Muscle layer of colon (tissue), 2 donors: ENCODE measurements around the gene ARRDC3.
"Not testable (repeated sequence)": the region's sequence is repeated elsewhere in the genome, so short reads cannot be mapped to it uniquely, and the experiment has no call there.

ENCODE experiments used
- H3K27ac ChIP-seq: one replicate; pipeline ENCODE4 v1.7.0; 2013; ENCODE audit warnings: low read depth, mild to moderate bottlenecking, low read length, moderate library complexity
- H3K27me3 ChIP-seq, 2 donors: one replicate each; pipeline ENCODE4 v1.7.0; 2013; ENCODE audit warnings: low read length in 2 of 2, mild to moderate bottlenecking in 2 of 2; ENCODE audit not compliant: insufficient read depth in 2 of 2, control insufficient read depth in 1 of 2
- H3K36me3 ChIP-seq: one replicate; pipeline ENCODE4 v1.7.0; 2013; ENCODE audit warnings: mild to moderate bottlenecking, low read length; ENCODE audit not compliant: insufficient read depth
- H3K4me1 ChIP-seq: one replicate; pipeline ENCODE4 v1.7.0; 2013; ENCODE audit warnings: mild to moderate bottlenecking, low read length; ENCODE audit not compliant: insufficient read depth
- H3K4me3 ChIP-seq, 2 donors: one replicate each; pipeline ENCODE4 v1.7.0; 2013; ENCODE audit warnings: low read length in 2 of 2, low read depth in 1 of 2, mild to moderate bottlenecking in 1 of 2, moderate library complexity in 1 of 2
- H3K9ac ChIP-seq: one replicate; pipeline ENCODE4 v1.7.0; 2013; ENCODE audit warnings: low read length
- H3K9me3 ChIP-seq: one replicate; pipeline ENCODE4 v1.7.0; 2013; ENCODE audit warnings: mild to moderate bottlenecking, low read length
- donor health status: abdominal sarcoma.
- donor health status: Adenocarcinoma of cecum.

Gene ARRDC3

GRCh38 chr5:91354867-91355266, 28.2 kb downstream of the ARRDC3 start:
- H3K9ac ChIP-seq, H3K36me3 ChIP-seq, H3K27ac ChIP-seq, H3K9me3 ChIP-seq, H3K4me3 ChIP-seq, H3K27me3 ChIP-seq: not testable (repeated sequence)
- peaks cover 14% of the 10 kb centered on the region for H3K4me1 ChIP-seq

- H3K9ac ChIP-seq, result no peak overlapping the region
- no peak overlapping the region for H3K4me3 ChIP-seq
- peaks cover 14% of the 10 kb centered on the region for H3K4me1 ChIP-seq
- no peak overlapping the region for H3K27ac ChIP-seq
- H3K36me3 ChIP-seq, result no peaks in the 10 kb centered on the region
- no peaks in the 10 kb centered on the region for H3K9me3 ChIP-seq
- no peaks in the 10 kb centered on the region for H3K27me3 ChIP-seq
Measured at GRCh38 chr5:91352831-91353695, 30.1 kb downstream of the ARRDC3 start.

- H3K4me3 ChIP-seq, result no peak overlapping the region
- no peaks in the 10 kb centered on the region for H3K4me1 ChIP-seq
- H3K27ac ChIP-seq, result no peak overlapping the region
- no peaks in the 10 kb centered on the region for H3K9me3 ChIP-seq
- no peaks in the 10 kb centered on the region for H3K27me3 ChIP-seq
- no peak overlapping the region for H3K9ac ChIP-seq
- H3K36me3 ChIP-seq, result no peaks in the 10 kb centered on the region
Measured at GRCh38 chr5:91345461-91345860, 37.7 kb downstream of the ARRDC3 start.

GRCh38 chr5:91344661-91345200, 38.4 kb downstream of the ARRDC3 start:
- H3K27ac ChIP-seq, H3K4me3 ChIP-seq, H3K9me3 ChIP-seq, H3K36me3 ChIP-seq, H3K4me1 ChIP-seq, H3K27me3 ChIP-seq, H3K9ac ChIP-seq: not testable (repeated sequence)

- H3K9ac ChIP-seq, result no peak overlapping the region
- no peaks in the 10 kb centered on the region for H3K4me1 ChIP-seq
Measured at GRCh38 chr5:91343916-91344315, 39.2 kb downstream of the ARRDC3 start.

GRCh38 chr5:91342931-91343330, 40.2 kb downstream of the ARRDC3 start:
- not testable (repeated sequence) for H3K36me3 ChIP-seq, H3K27me3 ChIP-seq, H3K27ac ChIP-seq, H3K9me3 ChIP-seq, H3K4me1 ChIP-seq, H3K9ac ChIP-seq, H3K4me3 ChIP-seq

More at GRCh38 chr5:91343916-91344315, 39.2 kb downstream of the ARRDC3 start:
- Histone ChIP-seq H3K9me3 (no peaks in the 10 kb centered on the region), H3K4me3 (no peak overlapping the region), H3K27ac (no peak overlapping the region), H3K36me3 (no peaks in the 10 kb centered on the region), H3K27me3 (no peaks in the 10 kb centered on the region)

GRCh38 chr5:91341154-91341553, 42.0 kb downstream of the ARRDC3 start:
- Histone ChIP-seq H3K27me3 (no peaks in the 10 kb centered on the region), H3K9ac (no peak overlapping the region), H3K4me1 (no peaks in the 10 kb centered on the region)

GRCh38 chr5:91340532-91340931, 42.6 kb downstream of the ARRDC3 start:
- Histone ChIP-seq H3K9me3 (no peaks in the 10 kb centered on the region), H3K4me1 (no peaks in the 10 kb centered on the region), H3K27me3 (no peaks in the 10 kb centered on the region), H3K9ac (no peak overlapping the region), H3K27ac (no peak overlapping the region), H3K36me3 (no peaks in the 10 kb centered on the region), H3K4me3 (no peak overlapping the region)

More at GRCh38 chr5:91341154-91341553, 42.0 kb downstream of the ARRDC3 start:
- no peak overlapping the region for H3K27ac ChIP-seq
- H3K9me3 ChIP-seq, result no peaks in the 10 kb centered on the region
- no peaks in the 10 kb centered on the region for H3K36me3 ChIP-seq
- no peak overlapping the region for H3K4me3 ChIP-seq

- Histone ChIP-seq H3K27ac (no peak overlapping the region), H3K36me3 (no peaks in the 10 kb centered on the region), H3K4me1 (no peaks in the 10 kb centered on the region), H3K9me3 (no peaks in the 10 kb centered on the region), H3K9ac (no peak overlapping the region), H3K27me3 (no peaks in the 10 kb centered on the region), H3K4me3 (no peak overlapping the region)
Measured at GRCh38 chr5:91339063-91339705, 43.9 kb downstream of the ARRDC3 start.

GRCh38 chr5:91332267-91333045, 50.7 kb downstream of the ARRDC3 start:
- Histone ChIP-seq H3K9ac (no peak overlapping the region), H3K9me3 (no peaks in the 10 kb centered on the region), H3K27me3 (no peaks in the 10 kb centered on the region), H3K27ac (no peak overlapping the region), H3K4me3 (no peak overlapping the region), H3K4me1 (peaks cover 16% of the 10 kb centered on the region), H3K36me3 (no peaks in the 10 kb centered on the region)

- Histone ChIP-seq H3K4me3 (no peak overlapping the region), H3K27ac (no peak overlapping the region), H3K9ac (no peak overlapping the region), H3K4me1 (peaks cover 16% of the 10 kb centered on the region), H3K36me3 (no peaks in the 10 kb centered on the region), H3K9me3 (no peaks in the 10 kb centered on the region), H3K27me3 (no peaks in the 10 kb centered on the region)
Measured at GRCh38 chr5:91331705-91332104, 51.4 kb downstream of the ARRDC3 start.
